ENCODE measurements around the gene C3orf22. TPM values are rescaled to one million over a fixed set of nuclear protein-coding genes. Genes with fewer than 3 reads are reported as not detected.

Gene C3orf22
- polyA plus RNA-seq, 1 donor (not counting 4 experiments of a cell fraction or from before 2014, with no cell fraction given) = not detected

DNA sequence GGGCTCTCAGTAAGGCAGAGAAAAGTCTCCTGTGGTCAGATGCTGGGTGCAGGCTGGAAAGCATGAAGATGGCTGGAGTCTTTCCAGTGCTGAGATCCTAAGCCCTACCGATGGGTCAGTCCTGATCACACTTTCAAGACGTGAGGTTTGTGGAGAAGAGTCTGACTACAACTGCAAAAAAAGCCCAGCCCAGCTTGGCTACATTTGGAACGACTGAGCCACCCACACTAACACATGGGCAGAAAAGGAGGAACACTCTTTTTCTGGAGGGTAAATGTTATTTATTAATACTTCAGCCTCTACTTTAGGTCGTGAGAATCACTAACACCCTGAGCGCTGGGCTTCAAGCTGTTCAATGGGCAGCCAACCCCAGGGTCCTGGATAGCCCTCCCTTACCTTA is 22.0 kb upstream of the C3orf22 start:
- H3K4me3 ChIP-seq (ENCODE audit: control insufficient read depth in 2 of 3, extremely low read depth in 1 of 3, insufficient read depth in 2 of 3, low read depth in 1 of 3, low read length in 3 of 3) = no peak overlapping the region
- DNase-seq (ENCODE audit: low read depth, low spot score) (no peak), FAIRE-seq (no peak)
- no peaks in the 10 kb centered on the region for H4K20me1 ChIP-seq (ENCODE audit: control insufficient read depth, extremely low read depth, insufficient read depth, low read length)
- no peaks in the 10 kb centered on the region for H3K9me3 ChIP-seq (ENCODE audit: control insufficient read depth, low read depth, low read length)
- H3K4me1 ChIP-seq (ENCODE audit: control insufficient read depth, extremely low read depth, insufficient read depth, low read length) = no peaks in the 10 kb centered on the region
- no peaks in the 10 kb centered on the region for H3K36me3 ChIP-seq (ENCODE audit: control insufficient read depth in 2 of 2, extremely low read depth in 1 of 2, insufficient read depth in 2 of 2, low read length in 2 of 2)
- peaks cover 14% of the 10 kb centered on the region for H3K27me3 ChIP-seq (ENCODE audit: control insufficient read depth, extremely low read depth, insufficient read depth, low read length)
- dilution Hi-C loops (cut with MboI; ENCODE audit: extremely low pct_ligation_motif_present, low sequenced_read_pairs) = no loop called here
- H3K9me1 ChIP-seq (ENCODE audit: control insufficient read depth, extremely low read depth, insufficient read depth, low read length) = no peaks in the 10 kb centered on the region
- no peak overlapping the region for H3K4me2 ChIP-seq (ENCODE audit: control insufficient read depth, extremely low read depth, insufficient read depth, low read depth, low read length)
- TF ChIP-seq EZH2 (IDR thresholded peaks at IDR 0.05; ENCODE audit: low read length) = no peak
- TF ChIP-seq, protein P1, sequence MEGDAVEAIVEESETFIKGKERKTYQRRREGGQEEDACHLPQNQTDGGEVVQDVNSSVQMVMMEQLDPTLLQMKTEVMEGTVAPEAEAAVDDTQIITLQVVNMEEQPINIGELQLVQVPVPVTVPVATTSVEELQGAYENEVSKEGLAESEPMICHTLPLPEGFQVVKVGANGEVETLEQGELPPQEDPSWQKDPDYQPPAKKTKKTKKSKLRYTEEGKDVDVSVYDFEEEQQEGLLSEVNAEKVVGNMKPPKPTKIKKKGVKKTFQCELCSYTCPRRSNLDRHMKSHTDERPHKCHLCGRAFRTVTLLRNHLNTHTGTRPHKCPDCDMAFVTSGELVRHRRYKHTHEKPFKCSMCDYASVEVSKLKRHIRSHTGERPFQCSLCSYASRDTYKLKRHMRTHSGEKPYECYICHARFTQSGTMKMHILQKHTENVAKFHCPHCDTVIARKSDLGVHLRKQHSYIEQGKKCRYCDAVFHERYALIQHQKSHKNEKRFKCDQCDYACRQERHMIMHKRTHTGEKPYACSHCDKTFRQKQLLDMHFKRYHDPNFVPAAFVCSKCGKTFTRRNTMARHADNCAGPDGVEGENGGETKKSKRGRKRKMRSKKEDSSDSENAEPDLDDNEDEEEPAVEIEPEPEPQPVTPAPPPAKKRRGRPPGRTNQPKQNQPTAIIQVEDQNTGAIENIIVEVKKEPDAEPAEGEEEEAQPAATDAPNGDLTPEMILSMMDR (optimal IDR thresholded peaks at IDR 0.05 in 1 of 3, IDR thresholded peaks at IDR 0.05 in 1 of 3, conservative IDR thresholded peaks at IDR 0.05 in 1 of 3; ENCODE audit: extremely low read depth in 1 of 3, insufficient read depth in 2 of 3, low read length in 3 of 3) = no peak
- H3K79me2 ChIP-seq (ENCODE audit: control insufficient read depth, insufficient read depth, low read length) = no peaks in the 10 kb centered on the region
- no peak overlapping the region for H3K9ac ChIP-seq (ENCODE audit: control insufficient read depth, extremely low read depth, insufficient read depth, low read length)
- no peak overlapping the region for H3K27ac ChIP-seq (ENCODE audit: control insufficient read depth, insufficient read depth, low read length)
- no peak overlapping the region for H2AFZ ChIP-seq (ENCODE audit: control insufficient read depth, low read length)

DNA sequence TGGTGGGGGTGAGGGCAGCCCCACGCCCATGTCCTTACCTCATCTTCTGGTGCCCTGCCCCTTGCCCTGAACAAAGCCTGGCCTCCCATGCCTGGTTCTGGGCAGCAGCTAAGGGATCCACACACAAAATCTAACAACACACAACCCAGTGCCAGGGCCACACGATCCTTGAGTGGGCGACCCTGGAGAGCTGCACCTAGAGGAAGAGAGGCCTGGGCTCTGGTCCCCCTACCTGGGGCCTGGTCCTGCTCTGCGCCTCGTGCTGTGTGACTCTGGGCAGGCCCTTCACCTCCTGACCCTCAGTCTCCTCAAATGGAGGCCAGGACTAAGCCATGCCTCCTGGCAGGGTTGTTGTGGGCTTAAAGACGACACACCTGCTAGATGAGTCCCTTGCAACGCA is 20.0 kb upstream of the C3orf22 start:
- no peaks in the 10 kb centered on the region for H3K79me2 ChIP-seq (ENCODE audit: control insufficient read depth, insufficient read depth, low read length)
- FAIRE-seq = no peak
- no peak for TF ChIP-seq EZH2 (IDR thresholded peaks at IDR 0.05; ENCODE audit: low read length)
- TF ChIP-seq, protein P1 (optimal IDR thresholded peaks at IDR 0.05 in 1 of 3, IDR thresholded peaks at IDR 0.05 in 1 of 3, conservative IDR thresholded peaks at IDR 0.05 in 1 of 3; ENCODE audit: extremely low read depth in 1 of 3, insufficient read depth in 2 of 3, low read length in 3 of 3) = no peak
- H4K20me1 ChIP-seq (ENCODE audit: control insufficient read depth, extremely low read depth, insufficient read depth, low read length) = no peaks in the 10 kb centered on the region
- dilution Hi-C loops (cut with MboI; ENCODE audit: extremely low pct_ligation_motif_present, low sequenced_read_pairs) = no loop called here
- H3K9ac ChIP-seq (ENCODE audit: control insufficient read depth, extremely low read depth, insufficient read depth, low read length) = no peak overlapping the region
- H3K27ac ChIP-seq (ENCODE audit: control insufficient read depth, insufficient read depth, low read length) = no peak overlapping the region
- H3K4me3 ChIP-seq (ENCODE audit: control insufficient read depth in 2 of 3, extremely low read depth in 1 of 3, insufficient read depth in 2 of 3, low read depth in 1 of 3, low read length in 3 of 3) = no peak overlapping the region
- no peak overlapping the region for H2AFZ ChIP-seq (ENCODE audit: control insufficient read depth, low read length)
- no peak overlapping the region for H3K4me2 ChIP-seq (ENCODE audit: control insufficient read depth, extremely low read depth, insufficient read depth, low read depth, low read length)
- no peaks in the 10 kb centered on the region for H3K4me1 ChIP-seq (ENCODE audit: control insufficient read depth, extremely low read depth, insufficient read depth, low read length)
- DNase-seq (ENCODE audit: low read depth, low spot score) = no peak
- H3K36me3 ChIP-seq (ENCODE audit: control insufficient read depth in 2 of 2, extremely low read depth in 1 of 2, insufficient read depth in 2 of 2, low read length in 2 of 2) = no peaks in the 10 kb centered on the region
- H3K9me3 ChIP-seq (ENCODE audit: control insufficient read depth, low read depth, low read length) = no peaks in the 10 kb centered on the region
- no peaks in the 10 kb centered on the region for H3K9me1 ChIP-seq (ENCODE audit: control insufficient read depth, extremely low read depth, insufficient read depth, low read length)
- H3K27me3 ChIP-seq (ENCODE audit: control insufficient read depth, extremely low read depth, insufficient read depth, low read length) = peaks cover 14% of the 10 kb centered on the region
